Measurements from ENCODE around the gene AARS2.
A peak's percentile ranks its signal among the peaks of the same experiment; 100 is the strongest.

GRCh38 chr6:44312901-44313788 is at the start of gene AARS2:
- TF ChIP-seq POLR2A (conservative IDR thresholded peaks at IDR 0.05) (peak; percentile 96), KLF10 (CRISPR knock-in tag; IDR thresholded peaks at IDR 0.05) (no peak), ZNF124 (CRISPR knock-in tag; IDR thresholded peaks at IDR 0.05) (no peak)
